ENCODE data around the gene RMND5A.

RMND5A gene

DNA sequence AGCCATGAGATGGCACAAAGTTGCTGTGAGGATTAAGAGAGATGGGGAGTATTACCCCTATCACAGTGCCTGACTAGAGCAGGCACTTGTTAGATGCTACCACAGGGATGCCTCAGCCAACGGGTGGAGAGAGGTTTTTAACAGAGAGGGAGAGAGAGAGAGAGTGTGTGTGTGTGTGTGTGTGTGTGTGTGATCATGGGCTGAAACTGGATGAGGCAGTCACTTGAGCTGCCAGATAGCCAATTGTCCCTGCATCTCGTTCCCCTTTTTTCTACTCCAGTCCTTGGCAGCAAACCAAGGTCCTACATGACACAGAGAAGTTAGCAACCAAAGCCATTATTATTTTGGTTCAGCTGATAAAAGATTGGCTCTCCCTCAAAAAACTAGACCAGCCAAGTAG, 67.6 kb downstream of the RMND5A start:
- H3K27me3 ChIP-seq (ENCODE audit: control insufficient read depth, insufficient read depth, low read length) = peaks cover 69% of the 10 kb centered on the region
- H3K36me3 ChIP-seq (ENCODE audit: insufficient read depth, low read length) = no peaks in the 10 kb centered on the region
- no peaks in the 10 kb centered on the region for H3K9me3 ChIP-seq (replicated peaks; ENCODE audit: low read length)
- no peak overlapping the region for H3K4me3 ChIP-seq (ENCODE audit: low read length)
- no peak overlapping the region for H3K9ac ChIP-seq (ENCODE audit: low read depth, low read length)
- peaks cover 5% of the 10 kb centered on the region for H3K4me1 ChIP-seq (ENCODE audit: control insufficient read depth, insufficient read depth, low read length)
- no peak overlapping the region for H3K4me2 ChIP-seq (ENCODE audit: low read length)

DNA sequence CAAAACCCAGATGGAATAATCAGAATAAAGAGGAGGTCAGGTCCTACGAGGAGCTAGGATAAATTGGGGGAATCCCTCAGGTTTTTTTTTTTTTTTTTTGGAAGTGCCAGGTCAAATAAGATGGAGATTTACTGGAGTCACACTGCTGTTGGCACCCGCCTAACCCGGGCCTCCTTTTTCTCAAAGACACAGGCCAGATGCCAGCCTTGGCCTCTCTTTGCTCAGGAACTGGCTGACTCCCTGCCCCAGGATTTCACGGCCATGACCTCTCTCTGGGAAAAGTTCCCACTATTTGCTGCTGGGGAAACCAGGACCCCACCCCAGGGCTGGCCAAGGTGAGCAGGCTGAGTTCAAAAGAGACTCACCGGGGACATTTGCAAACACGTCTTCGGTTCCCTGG, 68.1 kb downstream of the RMND5A start:
- H3K9ac ChIP-seq (ENCODE audit: low read depth, low read length) = no peak overlapping the region
- no peaks in the 10 kb centered on the region for H3K9me3 ChIP-seq (replicated peaks; ENCODE audit: low read length)
- H3K4me1 ChIP-seq (ENCODE audit: control insufficient read depth, insufficient read depth, low read length) = peaks cover 5% of the 10 kb centered on the region
- no peak overlapping the region for H3K4me3 ChIP-seq (ENCODE audit: low read length)
- peaks cover 72% of the 10 kb centered on the region for H3K27me3 ChIP-seq (ENCODE audit: control insufficient read depth, insufficient read depth, low read length)
- H3K36me3 ChIP-seq (ENCODE audit: insufficient read depth, low read length) = no peaks in the 10 kb centered on the region
- H3K4me2 ChIP-seq (ENCODE audit: low read length) = no peak overlapping the region

DNA sequence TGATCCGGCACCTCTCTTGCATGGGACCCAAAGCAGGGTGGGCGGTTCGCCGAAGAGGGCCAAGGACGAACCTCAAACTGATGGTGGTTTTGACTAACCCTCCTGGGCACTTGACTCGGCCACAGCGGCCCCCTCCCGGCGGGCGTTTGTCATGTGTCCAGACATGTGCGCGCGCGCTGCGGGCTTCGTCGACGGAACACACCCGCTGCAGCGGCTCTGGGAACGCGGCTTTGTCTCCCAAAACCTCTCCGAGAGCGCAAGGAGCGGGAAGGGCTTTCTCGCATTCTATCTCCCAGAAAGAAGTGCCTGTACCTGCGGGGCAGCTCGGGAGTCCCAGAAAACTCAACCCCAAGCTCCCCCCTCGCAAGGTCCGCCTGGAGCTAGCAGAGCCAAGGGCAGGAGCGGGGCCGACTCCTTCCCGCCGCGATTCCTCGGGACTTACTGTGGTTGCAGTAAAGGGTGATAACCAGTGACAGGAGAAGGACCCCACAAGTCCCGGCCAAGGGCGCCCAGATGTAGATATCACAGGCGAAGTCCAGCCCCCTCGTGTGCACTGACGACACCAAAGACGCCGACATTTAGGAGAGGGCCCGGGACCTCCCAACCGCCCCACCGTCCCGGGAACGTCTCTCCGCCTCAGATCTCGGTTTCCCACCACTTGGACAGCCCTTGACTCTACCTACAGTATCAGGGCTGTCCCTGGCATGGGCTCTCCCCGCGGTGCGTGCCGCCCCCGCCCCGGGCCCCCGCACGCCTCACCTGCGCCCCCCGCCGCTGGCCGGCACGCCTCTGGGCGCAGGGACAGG, 69.0 kb downstream of the RMND5A start:
- Histone ChIP-seq H3K9me3 (replicated peaks; ENCODE audit: low read length) (no peaks in the 10 kb centered on the region), H3K36me3 (ENCODE audit: insufficient read depth, low read length) (no peaks in the 10 kb centered on the region), H3K27me3 (ENCODE audit: control insufficient read depth, insufficient read depth, low read length) (peaks cover 80% of the 10 kb centered on the region), H3K4me1 (ENCODE audit: control insufficient read depth, insufficient read depth, low read length) (peaks cover 5% of the 10 kb centered on the region), H3K9ac (ENCODE audit: low read depth, low read length) (no peak overlapping the region), H3K4me2 (ENCODE audit: low read length) (peak overlapping the region; percentile 62), H3K4me3 (ENCODE audit: low read length) (peak overlapping the region; percentile 11)

DNA sequence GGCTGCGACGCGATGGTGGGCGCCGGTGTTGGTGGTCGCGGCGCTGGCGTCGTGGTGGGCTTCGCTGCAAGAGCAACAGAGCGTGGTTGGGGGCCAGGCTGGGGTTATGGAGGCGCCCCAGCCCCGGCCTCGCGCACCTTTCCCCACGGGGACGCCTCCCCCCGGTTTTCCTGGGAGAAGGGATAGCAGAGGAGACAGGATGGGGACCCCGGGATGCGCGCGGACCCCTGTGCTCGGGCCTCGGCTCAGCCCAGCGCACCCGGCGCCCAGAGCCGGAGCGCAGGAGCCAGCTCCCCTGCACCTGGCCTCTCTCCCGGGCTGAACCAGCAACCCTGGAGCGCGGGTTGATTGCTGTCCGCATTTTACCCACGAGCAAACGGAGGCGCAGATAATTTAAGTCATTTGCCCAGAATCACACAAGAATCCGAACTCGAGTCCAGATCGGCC, 69.6 kb downstream of the RMND5A start:
- H3K9ac ChIP-seq (ENCODE audit: low read depth, low read length) = no peak overlapping the region
- no peaks in the 10 kb centered on the region for H3K9me3 ChIP-seq (replicated peaks; ENCODE audit: low read length)
- no peaks in the 10 kb centered on the region for H3K36me3 ChIP-seq (ENCODE audit: insufficient read depth, low read length)
- H3K4me3 ChIP-seq (ENCODE audit: low read length) = no peak overlapping the region
- peaks cover 5% of the 10 kb centered on the region for H3K4me1 ChIP-seq (ENCODE audit: control insufficient read depth, insufficient read depth, low read length)
- H3K27me3 ChIP-seq (ENCODE audit: control insufficient read depth, insufficient read depth, low read length) = peaks cover 84% of the 10 kb centered on the region
- no peak overlapping the region for H3K4me2 ChIP-seq (ENCODE audit: low read length)

DNA sequence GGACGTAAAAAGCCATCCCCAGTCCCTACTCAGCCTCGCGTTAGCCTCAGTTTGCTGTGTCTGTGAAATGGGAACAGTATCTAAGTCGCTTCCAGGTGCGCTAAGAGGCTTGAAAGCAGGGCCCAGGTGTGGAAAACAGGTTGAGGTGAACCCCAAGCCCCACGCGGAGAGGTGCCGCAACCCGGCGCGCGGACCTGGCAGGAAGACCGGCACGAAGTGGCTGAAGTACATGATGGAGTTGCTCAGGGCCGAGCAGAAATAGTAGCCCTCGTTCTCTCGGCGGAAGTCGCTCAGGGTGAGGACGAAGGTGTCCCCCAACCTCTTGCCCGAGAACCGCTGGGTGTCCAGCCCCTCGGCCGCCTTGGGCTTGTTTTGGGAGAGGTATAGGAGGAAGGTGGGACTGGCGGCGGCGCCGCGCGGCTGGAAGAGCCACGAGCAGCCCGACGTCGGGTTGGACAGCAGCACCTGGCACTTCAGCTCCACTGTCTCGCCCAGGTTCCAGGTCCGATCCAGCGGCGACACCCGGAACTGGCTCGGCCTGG, 70.1 kb downstream of the RMND5A start:
- no peaks in the 10 kb centered on the region for H3K36me3 ChIP-seq (ENCODE audit: insufficient read depth, low read length)
- H3K9me3 ChIP-seq (replicated peaks; ENCODE audit: low read length) = no peaks in the 10 kb centered on the region
- H3K27me3 ChIP-seq (ENCODE audit: control insufficient read depth, insufficient read depth, low read length) = peaks cover 89% of the 10 kb centered on the region
- no peak overlapping the region for H3K4me3 ChIP-seq (ENCODE audit: low read length)
- H3K4me1 ChIP-seq (ENCODE audit: control insufficient read depth, insufficient read depth, low read length) = peaks cover 5% of the 10 kb centered on the region
- H3K9ac ChIP-seq (ENCODE audit: low read depth, low read length) = no peak overlapping the region
- peak overlapping the region; percentile 24 for H3K4me2 ChIP-seq (ENCODE audit: low read length)

DNA sequence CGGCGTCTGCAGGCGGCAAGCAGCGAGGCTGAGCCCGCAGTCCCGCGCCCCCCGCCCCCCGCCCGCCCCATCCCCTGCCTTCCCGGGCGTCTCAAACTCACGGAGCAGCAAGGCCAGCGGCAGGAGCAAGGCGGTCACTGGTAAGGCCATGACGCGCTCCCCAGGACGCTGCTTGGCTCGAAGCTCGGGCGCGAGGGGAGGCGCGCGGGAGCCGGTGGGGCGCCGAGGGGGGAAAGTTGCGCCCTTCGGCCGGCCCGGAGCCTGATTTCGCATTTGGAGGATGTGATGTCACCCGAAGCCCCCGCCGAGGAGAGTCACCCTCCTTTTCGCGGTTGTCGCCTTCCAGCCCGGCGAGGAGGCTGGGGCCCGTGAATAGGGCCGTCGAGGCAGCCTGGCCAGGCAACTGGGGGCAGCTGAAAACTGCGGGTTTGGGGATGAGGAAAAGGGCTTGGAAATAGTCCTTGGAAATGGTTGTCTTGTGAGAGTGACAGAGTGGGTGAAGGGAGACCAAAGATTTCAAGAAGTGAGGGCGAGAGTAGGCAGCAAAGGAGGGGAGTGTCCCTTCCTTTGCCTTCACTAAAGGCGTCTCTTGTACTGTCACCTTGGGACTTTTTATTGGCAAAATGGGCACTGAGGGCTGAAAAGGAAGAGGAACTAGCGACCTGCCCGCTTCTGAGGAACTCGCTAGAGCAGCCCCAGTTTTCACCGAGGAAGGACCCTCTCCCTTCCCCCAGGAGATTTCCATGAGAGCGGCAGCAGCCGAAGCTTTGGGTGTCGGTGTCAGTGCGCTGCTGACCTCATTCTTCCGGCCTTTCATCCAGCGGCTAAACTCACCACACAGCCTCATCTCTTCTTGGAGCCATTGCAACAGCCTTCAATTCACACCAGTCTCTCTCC, 70.8 kb downstream of the RMND5A start, which contains the start of gene CD8A:
TSS of gene CD8A (minus strand) at position 238 of the 897 bp plus-strand sequence. CDS start at position 150, 88 bp downstream.
- H3K9ac ChIP-seq (ENCODE audit: low read depth, low read length) = no peak within 1 kb of the TSS
- peaks cover under 1% of the 10 kb centered on the region for H3K9me3 ChIP-seq (replicated peaks; ENCODE audit: low read length)
- peaks cover 86% of the 10 kb centered on the region for H3K27me3 ChIP-seq (ENCODE audit: control insufficient read depth, insufficient read depth, low read length)
- no peak within 1 kb of the TSS for H3K4me3 ChIP-seq (ENCODE audit: low read length)
- no peaks in the 10 kb centered on the region for H3K36me3 ChIP-seq (ENCODE audit: insufficient read depth, low read length)
- peak within 1 kb of the TSS; percentile 24 for H3K4me2 ChIP-seq (ENCODE audit: low read length)
- H3K4me1 ChIP-seq (ENCODE audit: control insufficient read depth, insufficient read depth, low read length) = peaks cover 5% of the 10 kb centered on the region

DNA sequence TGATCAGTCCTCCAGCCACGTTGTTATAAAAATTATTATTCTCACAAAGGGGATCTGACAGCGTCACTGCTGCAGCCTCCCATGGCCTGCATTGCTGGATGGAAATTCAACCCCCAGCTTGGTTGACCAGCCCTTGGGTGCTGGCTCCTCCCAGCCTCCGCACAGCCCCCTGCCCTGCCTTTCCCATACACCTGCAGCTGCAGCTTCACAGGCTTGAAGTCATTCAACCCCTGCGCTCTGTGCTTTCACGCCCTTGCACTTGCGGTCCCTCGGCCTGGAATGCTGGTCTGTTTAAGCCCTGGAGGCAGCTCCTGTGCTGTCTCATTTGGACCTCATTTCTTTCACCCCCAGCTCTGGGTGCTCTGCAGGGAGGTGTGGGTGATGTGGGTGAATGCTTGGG, 71.5 kb downstream of the RMND5A start:
- Histone ChIP-seq H3K36me3 (ENCODE audit: insufficient read depth, low read length) (no peaks in the 10 kb centered on the region), H3K9ac (ENCODE audit: low read depth, low read length) (no peak overlapping the region), H3K27me3 (ENCODE audit: control insufficient read depth, insufficient read depth, low read length) (peaks cover 83% of the 10 kb centered on the region), H3K9me3 (replicated peaks; ENCODE audit: low read length) (peaks cover 7% of the 10 kb centered on the region), H3K4me3 (ENCODE audit: low read length) (no peak overlapping the region), H3K4me2 (ENCODE audit: low read length) (no peak overlapping the region), H3K4me1 (ENCODE audit: control insufficient read depth, insufficient read depth, low read length) (peaks cover 5% of the 10 kb centered on the region)

DNA sequence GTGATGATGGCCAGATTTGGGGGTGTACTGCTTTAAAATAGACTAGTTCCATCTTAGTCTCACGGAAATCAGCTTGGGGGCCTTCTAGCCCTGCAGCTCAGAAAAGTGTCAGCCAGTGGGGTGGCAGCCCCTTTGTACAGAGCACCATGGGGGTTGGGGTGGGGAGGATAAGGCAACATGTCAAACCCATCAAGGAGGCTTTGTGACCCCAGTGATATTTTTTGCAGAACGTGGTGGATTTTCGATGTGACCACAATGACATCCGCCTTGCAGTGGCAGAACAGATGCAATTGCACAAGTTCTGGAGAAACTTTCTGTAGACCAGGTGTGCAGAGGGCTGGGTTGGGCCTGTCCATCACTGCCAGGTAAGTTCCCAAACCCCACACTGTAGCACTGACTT, 73.7 kb downstream of the RMND5A start:
- H3K36me3 ChIP-seq (ENCODE audit: insufficient read depth, low read length) = no peaks in the 10 kb centered on the region
- H3K9ac ChIP-seq (ENCODE audit: low read depth, low read length) = no peak overlapping the region
- H3K4me2 ChIP-seq (ENCODE audit: low read length) = no peak overlapping the region
- no peak overlapping the region for H3K4me3 ChIP-seq (ENCODE audit: low read length)
- peaks cover 16% of the 10 kb centered on the region for H3K9me3 ChIP-seq (replicated peaks; ENCODE audit: low read length)
- H3K4me1 ChIP-seq (ENCODE audit: control insufficient read depth, insufficient read depth, low read length) = peaks cover 4% of the 10 kb centered on the region
- peaks cover 69% of the 10 kb centered on the region for H3K27me3 ChIP-seq (ENCODE audit: control insufficient read depth, insufficient read depth, low read length)

DNA sequence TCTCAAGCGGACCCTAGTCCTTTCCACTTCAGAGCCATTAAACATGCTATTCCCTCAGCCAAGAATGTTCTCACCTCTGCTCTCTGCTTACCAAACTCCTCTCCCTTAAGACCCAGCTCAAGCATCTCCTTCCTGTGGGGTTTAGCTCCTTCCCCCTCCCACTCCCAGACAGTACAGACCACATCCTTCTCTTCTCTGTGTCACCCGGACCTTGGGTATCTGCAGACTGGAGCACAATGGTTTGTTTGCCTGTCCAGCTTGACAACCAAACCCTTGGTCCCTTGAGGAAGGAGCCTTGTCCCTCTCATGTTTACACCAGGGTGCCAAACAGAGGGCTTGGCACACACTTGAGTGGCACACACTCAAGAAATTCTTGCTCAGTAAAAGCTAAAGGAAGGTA, 74.8 kb downstream of the RMND5A start:
- H3K9ac ChIP-seq (ENCODE audit: low read depth, low read length) = no peak overlapping the region
- no peak overlapping the region for H3K4me3 ChIP-seq (ENCODE audit: low read length)
- no peaks in the 10 kb centered on the region for H3K36me3 ChIP-seq (ENCODE audit: insufficient read depth, low read length)
- H3K4me1 ChIP-seq (ENCODE audit: control insufficient read depth, insufficient read depth, low read length) = no peaks in the 10 kb centered on the region
- no peak overlapping the region for H3K4me2 ChIP-seq (ENCODE audit: low read length)
- peaks cover 62% of the 10 kb centered on the region for H3K27me3 ChIP-seq (ENCODE audit: control insufficient read depth, insufficient read depth, low read length)
- peaks cover 16% of the 10 kb centered on the region for H3K9me3 ChIP-seq (replicated peaks; ENCODE audit: low read length)

DNA sequence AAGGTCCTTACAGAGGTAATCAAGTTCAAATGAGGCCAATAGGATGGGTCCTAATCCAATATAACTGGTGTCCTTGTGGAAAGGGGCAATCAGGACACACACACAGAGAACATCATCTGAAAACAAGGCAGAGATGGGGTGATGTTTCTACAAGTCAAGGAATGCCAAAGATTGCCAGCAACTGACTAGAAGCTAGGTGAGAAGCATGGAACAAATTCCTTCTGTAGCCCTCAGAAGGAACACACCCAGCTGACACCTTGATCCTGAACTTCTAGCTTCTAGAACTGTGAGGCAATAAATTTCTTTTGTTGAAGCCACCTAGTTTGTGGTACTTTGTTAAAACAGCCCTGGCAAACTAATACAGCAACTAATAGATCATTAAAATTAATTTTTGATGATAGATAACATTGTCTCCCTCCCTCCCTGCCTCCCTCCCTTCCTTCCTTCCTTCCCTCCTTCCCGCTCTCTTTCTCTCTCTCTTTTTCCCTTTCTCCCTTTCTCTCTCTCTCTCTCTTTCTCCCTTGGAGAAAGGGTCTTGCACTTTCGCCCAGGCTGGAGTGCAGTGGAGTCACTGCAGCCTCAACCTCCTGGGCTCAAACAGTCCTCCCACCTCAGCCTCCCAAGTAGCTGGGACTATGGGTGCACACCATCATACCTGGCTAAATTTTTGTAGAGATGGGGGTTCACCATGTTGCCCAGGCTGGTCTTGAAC, 80.9 kb downstream of the RMND5A start:
- no peaks in the 10 kb centered on the region for H3K36me3 ChIP-seq (ENCODE audit: insufficient read depth, low read length)
- H3K27me3 ChIP-seq (ENCODE audit: control insufficient read depth, insufficient read depth, low read length) = peaks cover 25% of the 10 kb centered on the region
- H3K4me2 ChIP-seq (ENCODE audit: low read length) = no peak overlapping the region
- peaks cover 15% of the 10 kb centered on the region for H3K9me3 ChIP-seq (replicated peaks; ENCODE audit: low read length)
- no peak overlapping the region for H3K4me3 ChIP-seq (ENCODE audit: low read length)
- no peak overlapping the region for H3K9ac ChIP-seq (ENCODE audit: low read depth, low read length)
- no peaks in the 10 kb centered on the region for H3K4me1 ChIP-seq (ENCODE audit: control insufficient read depth, insufficient read depth, low read length)

Data from skeletal muscle satellite cell (primary cell).